GM21619 (cell line): ENCODE results near the gene CAPN9.

Experiments used
- ATAC-seq: cut with Tn5 transposase; IDR thresholded peaks from one replicate; pipeline ENCODE4 v1.9.1; 2021; ENCODE audit not compliant: unreplicated experiment

CAPN9 gene

DNA sequence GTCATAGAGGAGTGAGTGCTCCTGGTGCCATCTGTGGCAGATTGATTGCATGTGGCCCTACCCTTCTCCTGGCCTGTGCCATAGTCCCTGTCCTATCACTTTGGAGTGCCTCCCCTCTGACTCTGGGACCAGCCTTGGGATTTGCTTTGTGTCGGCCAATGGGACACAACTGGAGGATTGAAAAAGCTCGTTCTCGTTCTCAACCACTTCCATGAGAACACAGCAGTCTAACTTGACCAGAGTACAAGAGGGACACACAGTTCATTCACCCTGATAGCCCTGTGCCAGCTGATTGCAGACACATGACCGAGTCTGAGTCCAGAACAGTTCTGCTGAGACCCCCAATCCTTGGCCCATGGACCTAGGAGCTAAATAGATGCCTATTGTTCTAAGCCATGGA is 73.4 kb downstream of the CAPN9 start:
- ATAC-seq: no peak

DNA sequence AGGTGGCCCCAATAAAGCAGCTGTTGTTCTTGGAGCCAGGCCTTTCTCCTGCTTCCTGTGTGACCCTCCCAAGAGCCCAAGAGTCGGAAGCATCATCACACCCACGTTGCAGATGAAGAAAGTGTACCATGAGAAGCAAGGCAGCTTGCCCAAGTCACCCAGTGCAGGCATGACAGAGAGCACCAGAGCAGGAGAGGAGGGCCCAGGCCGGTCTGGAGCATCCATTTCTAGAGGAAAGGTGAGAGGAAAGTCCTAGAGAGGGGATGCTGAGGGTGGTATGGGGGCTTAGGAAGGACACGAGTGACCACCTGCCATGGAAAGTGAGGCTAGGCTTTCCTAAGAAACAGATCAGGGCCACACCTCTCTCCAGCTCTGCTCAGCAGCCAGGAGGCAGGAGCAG is 74.2 kb downstream of the CAPN9 start:
- no peak for ATAC-seq

GRCh38 chr1:230822092-230822581 is 74.9 kb downstream of the CAPN9 start:
- ATAC-seq: no peak

- ATAC-seq: no peak
Observed at GRCh38 chr1:230823426-230823825, 76.2 kb downstream of the CAPN9 start.

GRCh38 chr1:230823931-230824381 is 76.8 kb downstream of the CAPN9 start:
- ATAC-seq: no peak

DNA sequence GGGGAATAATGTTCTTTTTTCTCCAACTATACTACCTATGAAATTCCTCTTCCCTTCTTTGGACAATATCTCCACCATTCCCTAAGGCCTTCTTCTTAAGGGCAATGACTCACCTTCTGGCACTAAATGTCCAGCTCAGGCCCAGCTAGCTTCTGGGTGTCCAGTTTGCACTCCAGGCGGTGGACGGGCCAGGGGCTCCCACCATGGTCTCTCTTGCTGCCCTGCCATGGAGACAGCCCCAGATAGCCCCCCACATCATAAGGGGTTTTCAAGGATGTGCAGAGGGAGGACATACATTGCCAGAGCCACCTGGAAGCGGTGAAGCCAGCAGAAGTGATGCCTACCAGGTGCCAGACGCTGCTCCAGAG is 77.3 kb downstream of the CAPN9 start:
- no peak for ATAC-seq

GRCh38 chr1:230824919-230825721 is 77.9 kb downstream of the CAPN9 start:
- no peak for ATAC-seq

GRCh38 chr1:230825761-230826160 is 78.6 kb downstream of the CAPN9 start:
- no peak for ATAC-seq

DNA sequence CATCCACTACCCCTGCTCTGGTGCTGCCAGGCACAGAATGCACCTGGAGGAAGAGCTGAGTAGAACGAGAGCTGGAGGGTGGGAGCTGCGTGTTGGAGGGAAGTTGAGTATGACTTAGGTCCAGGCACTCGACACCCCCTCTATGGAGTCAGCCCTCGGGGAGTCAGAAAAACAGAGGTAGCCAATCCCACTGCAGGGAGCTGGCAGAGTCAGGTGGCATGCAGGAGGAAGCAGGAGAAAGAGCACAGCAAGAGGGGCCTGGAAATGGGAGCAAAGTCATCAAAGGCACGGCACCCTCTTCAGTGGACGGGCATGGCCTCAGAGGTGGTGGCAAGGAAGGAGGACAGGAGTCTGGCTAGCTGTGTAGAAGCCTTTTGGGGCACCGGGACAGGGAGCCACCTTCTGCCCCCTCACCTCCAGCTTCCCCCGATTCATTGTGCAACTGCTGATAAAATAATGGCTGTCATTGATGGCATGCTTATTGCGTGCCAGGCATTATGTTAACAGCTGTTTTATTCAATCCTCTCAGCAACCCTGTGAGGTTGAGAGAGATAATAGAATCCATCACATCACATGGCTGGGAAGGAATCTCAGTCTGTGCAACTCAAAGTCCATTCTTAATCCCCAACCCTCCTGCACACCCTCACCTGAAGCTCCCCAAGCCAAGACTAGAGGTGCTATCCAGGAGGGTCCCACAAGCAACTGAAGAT is 79.1 kb downstream of the CAPN9 start:
- no peak for ATAC-seq

GRCh38 chr1:230827081-230827681 is 80.0 kb downstream of the CAPN9 start:
- ATAC-seq: no peak

DNA sequence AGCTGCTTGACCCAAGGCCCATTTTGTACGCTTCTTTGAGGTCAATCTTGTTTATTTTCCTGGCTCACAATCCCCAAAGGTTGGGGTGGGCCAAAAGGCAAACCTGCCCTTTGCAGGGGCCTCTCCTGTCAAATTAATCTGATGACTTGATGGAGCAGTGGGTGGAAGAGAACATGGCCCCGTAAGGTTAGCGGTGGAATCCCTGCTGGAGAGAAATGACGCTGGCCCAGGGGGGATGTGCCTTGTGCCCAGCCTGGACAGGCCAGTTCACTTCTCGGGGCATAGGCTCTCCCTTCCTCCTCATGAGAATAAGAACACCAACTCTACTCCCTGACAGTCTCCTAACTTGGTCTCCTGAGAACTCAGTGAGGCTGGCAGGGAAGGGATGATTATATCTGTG is 80.6 kb downstream of the CAPN9 start:
- ATAC-seq: no peak

DNA sequence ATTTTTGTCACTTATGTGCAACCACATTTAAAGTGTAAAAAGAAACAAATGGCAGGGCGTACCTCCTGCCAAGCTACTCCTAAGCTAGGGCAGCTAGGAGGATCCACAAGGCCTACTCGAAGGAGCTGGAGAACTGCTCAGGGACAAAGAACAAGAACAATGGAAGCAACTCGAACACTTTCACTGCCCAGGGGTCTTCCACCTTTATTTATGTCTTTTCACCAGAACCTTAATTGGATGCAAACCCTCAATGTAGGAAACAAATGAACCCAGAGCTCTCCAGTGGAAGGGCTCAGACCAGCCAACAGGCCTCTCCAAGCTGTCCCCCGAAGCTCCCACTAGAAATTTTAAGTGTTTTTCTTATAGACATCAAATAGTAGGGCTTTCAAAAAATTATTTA is 81.2 kb downstream of the CAPN9 start:
- no peak for ATAC-seq

DNA sequence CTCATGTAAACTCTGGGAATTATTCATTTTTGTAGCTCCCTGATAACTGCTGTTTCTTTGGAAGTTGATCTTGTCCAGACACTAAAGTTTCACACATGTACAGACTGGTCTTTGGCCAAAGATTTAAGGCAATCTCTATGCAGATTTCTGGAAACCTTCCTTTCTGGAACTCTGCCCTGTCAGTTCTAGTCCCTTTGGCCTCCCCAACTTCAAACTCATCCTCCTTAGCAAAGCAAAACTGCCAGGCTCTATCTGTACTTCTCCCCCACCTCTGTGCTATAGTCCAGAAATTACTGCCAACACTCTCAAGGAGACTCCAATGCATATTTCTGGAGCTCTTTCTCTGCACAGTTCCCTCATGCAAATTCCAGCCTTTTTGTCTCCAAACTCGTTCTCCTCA is 84.6 kb downstream of the CAPN9 start:
- ATAC-seq: no peak

- no peak for ATAC-seq
Observed at GRCh38 chr1:230832476-230832875, 85.3 kb downstream of the CAPN9 start.

GRCh38 chr1:230833511-230833910 is 86.3 kb downstream of the CAPN9 start:
- no peak for ATAC-seq

- ATAC-seq: no peak
Observed at GRCh38 chr1:230834292-230834691, 87.1 kb downstream of the CAPN9 start.

GRCh38 chr1:230836347-230836746 is 89.2 kb downstream of the CAPN9 start:
- no peak for ATAC-seq

GRCh38 chr1:230836793-230837192 is 89.6 kb downstream of the CAPN9 start:
- ATAC-seq: no peak

- no peak for ATAC-seq
Observed at GRCh38 chr1:230839173-230839572, 92.0 kb downstream of the CAPN9 start.

GRCh38 chr1:230842801-230843200 is 95.6 kb downstream of the CAPN9 start:
- no peak for ATAC-seq

DNA sequence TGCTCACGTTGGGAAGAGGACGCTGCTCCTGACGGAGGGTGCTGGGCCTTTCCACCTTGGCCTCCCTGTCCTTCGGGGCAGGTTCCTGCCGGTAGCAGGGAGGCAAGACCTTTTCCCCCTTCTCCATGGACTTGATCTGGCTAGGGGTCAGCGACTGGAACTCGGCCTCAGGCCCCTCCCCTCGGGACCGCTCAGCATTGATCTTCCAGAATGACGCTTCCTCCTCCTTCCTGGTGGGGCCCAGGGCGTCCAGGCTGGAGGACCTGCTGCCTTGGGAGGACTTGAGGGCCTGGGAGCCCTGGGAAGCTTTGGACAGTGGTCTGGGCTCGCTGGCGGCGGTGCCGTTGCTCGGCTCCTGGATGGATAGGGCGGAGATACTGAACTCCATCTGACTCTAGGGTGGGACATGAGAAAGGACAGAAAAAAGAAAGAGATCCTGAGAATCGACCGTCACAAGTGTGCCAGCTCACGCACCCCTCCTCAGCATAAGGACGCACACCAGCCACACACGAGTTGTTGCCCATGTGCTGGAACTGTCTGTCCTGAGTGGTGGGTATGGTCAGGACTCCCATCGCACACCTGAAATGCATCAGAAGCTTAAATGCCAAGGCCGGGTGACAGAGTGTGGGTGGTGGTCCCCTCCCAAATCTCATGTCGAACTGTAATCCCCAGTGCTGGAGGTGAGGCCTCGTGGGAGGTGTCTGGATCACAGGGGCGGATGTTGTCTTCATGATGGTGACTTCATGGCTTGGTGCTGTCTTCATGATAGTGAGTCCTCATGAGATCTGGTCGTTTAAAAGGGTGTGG is 96.5 kb downstream of the CAPN9 start:
- no peak for ATAC-seq
